Activated naive CD4-positive, alpha-beta T cell treated with anti-CD3 and anti-CD28 coated beads, Interleukin-2, amount 50 U/mL, for 16 hours (primary cell): ENCODE data around the gene CALML3.

Experiments
- DNase-seq: peaks from one replicate; pipeline ENCODE4 v3.0.0-alpha.2; 2020

Gene CALML3

GRCh38 chr10:5573968-5574641 is 49.3 kb downstream of the CALML3 start:
- DNase-seq = no peak

GRCh38 chr10:5574642-5575131 is 49.9 kb downstream of the CALML3 start:
- no peak for DNase-seq

GRCh38 chr10:5575144-5575481 is 50.4 kb downstream of the CALML3 start:
- no peak for DNase-seq

- DNase-seq = no peak
Observed at GRCh38 chr10:5575482-5576153, 50.9 kb downstream of the CALML3 start.

- no peak for DNase-seq
Observed at GRCh38 chr10:5576154-5576748, 51.5 kb downstream of the CALML3 start.
